ENCODE data around the gene SOX15.
"Not testable (repeated sequence)": the region's sequence is repeated elsewhere in the genome, so short reads cannot be mapped to it uniquely, and the experiment has no call there.

Gene SOX15

GRCh38 chr17:7625749-7626148 lies 35.9 kb upstream of the SOX15 start:
- DNase-seq; H3K18ac ChIP-seq (ENCODE audit: low read length); H2BK5ac ChIP-seq (ENCODE audit: low read length); H3K79me2 ChIP-seq (ENCODE audit: control insufficient read depth, insufficient read depth, low read length); H3K9ac ChIP-seq (ENCODE audit: low read length); H3K27me3 ChIP-seq (ENCODE audit: insufficient read depth, low read length, poor library complexity); H3K4me2 ChIP-seq (ENCODE audit: low read length); H3K27ac ChIP-seq (ENCODE audit: low read depth, low read length); H2AK5ac ChIP-seq (ENCODE audit: low read length); H3K79me1 ChIP-seq (ENCODE audit: low read length); H2BK15ac ChIP-seq (replicated peaks; ENCODE audit: low read depth); H3K4me3 ChIP-seq (ENCODE audit: low read length); H3K4me1 ChIP-seq (ENCODE audit: control insufficient read depth, low read depth, low read length); H3K56ac ChIP-seq (ENCODE audit: low read length); H3K36me3 ChIP-seq (ENCODE audit: control insufficient read depth, insufficient read depth, low read length); H2BK120ac ChIP-seq (ENCODE audit: low read depth, low read length); H3K23ac ChIP-seq (ENCODE audit: low read length); H4K5ac ChIP-seq (ENCODE audit: low read length); H4K8ac ChIP-seq (ENCODE audit: low read depth, low read length); H3K4ac ChIP-seq (ENCODE audit: low read depth, low read length): not testable (repeated sequence)
- WGBS (ENCODE audit: extremely low coverage, insufficient coverage, low lambda C conversion rate): no CpG with 5 or more reads among the region's 16 CpGs

DNA sequence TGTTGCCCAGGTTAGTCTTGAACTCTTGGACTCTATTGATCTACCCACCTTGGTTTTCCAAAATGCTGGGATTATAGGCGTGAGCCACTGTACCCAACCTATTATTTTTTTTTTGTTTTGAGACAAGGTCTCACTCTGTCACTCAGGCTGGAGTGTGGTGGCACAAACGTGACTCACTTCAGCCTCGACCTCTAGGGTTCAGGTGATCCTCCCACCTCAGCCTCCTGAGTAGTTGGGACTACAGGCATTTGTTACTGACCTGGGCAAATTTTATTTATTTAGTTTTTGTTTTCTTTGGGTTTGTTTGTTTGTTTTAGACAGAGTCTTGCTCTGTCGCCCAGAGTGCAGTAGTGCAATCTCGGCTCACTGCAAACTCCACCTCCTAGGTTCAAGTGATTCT lies 33.8 kb upstream of the SOX15 start:
- no peak overlapping the region for H3K4ac ChIP-seq (ENCODE audit: low read depth, low read length)
- no peak overlapping the region for H3K23ac ChIP-seq (ENCODE audit: low read length)
- peaks cover 4% of the 10 kb centered on the region for H3K4me1 ChIP-seq (ENCODE audit: control insufficient read depth, low read depth, low read length)
- H3K79me1 ChIP-seq (ENCODE audit: low read length): peaks cover 3% of the 10 kb centered on the region
- H3K4me3 ChIP-seq (ENCODE audit: low read length): no peak overlapping the region
- H3K9ac ChIP-seq (ENCODE audit: low read length): no peak overlapping the region
- no peak overlapping the region for H3K18ac ChIP-seq (ENCODE audit: low read length)
- H3K27me3 ChIP-seq (ENCODE audit: insufficient read depth, low read length, poor library complexity): no peaks in the 10 kb centered on the region
- no peak overlapping the region for H3K56ac ChIP-seq (ENCODE audit: low read length)
- H2BK120ac ChIP-seq (ENCODE audit: low read depth, low read length): no peak overlapping the region
- no peaks in the 10 kb centered on the region for H3K36me3 ChIP-seq (ENCODE audit: control insufficient read depth, insufficient read depth, low read length)
- H4K8ac ChIP-seq (ENCODE audit: low read depth, low read length): no peak overlapping the region
- DNase-seq: no peak
- no peak overlapping the region for H3K27ac ChIP-seq (ENCODE audit: low read depth, low read length)
- no peak overlapping the region for H2BK15ac ChIP-seq (replicated peaks; ENCODE audit: low read depth)
- H3K4me2 ChIP-seq (ENCODE audit: low read length): no peak overlapping the region
- H4K5ac ChIP-seq (ENCODE audit: low read length): no peak overlapping the region
- H2AK5ac ChIP-seq (ENCODE audit: low read length): no peak overlapping the region
- no peaks in the 10 kb centered on the region for H3K79me2 ChIP-seq (ENCODE audit: control insufficient read depth, insufficient read depth, low read length)
- H2BK5ac ChIP-seq (ENCODE audit: low read length): no peak overlapping the region
- WGBS (ENCODE audit: extremely low coverage, insufficient coverage, low lambda C conversion rate): no CpG with 5 or more reads among the region's 5 CpGs

GRCh38 chr17:7620835-7621234 lies 30.9 kb upstream of the SOX15 start:
- H3K27ac ChIP-seq (ENCODE audit: low read depth, low read length): no peak overlapping the region
- no peaks in the 10 kb centered on the region for H3K36me3 ChIP-seq (ENCODE audit: control insufficient read depth, insufficient read depth, low read length)
- no peak overlapping the region for H2BK5ac ChIP-seq (ENCODE audit: low read length)
- no peaks in the 10 kb centered on the region for H3K4me1 ChIP-seq (ENCODE audit: control insufficient read depth, low read depth, low read length)
- H3K18ac ChIP-seq (ENCODE audit: low read length): no peak overlapping the region
- H3K27me3 ChIP-seq (ENCODE audit: insufficient read depth, low read length, poor library complexity): no peaks in the 10 kb centered on the region
- H3K4ac ChIP-seq (ENCODE audit: low read depth, low read length): no peak overlapping the region
- no peak overlapping the region for H2BK15ac ChIP-seq (replicated peaks; ENCODE audit: low read depth)
- no peaks in the 10 kb centered on the region for H3K79me1 ChIP-seq (ENCODE audit: low read length)
- H4K5ac ChIP-seq (ENCODE audit: low read length): no peak overlapping the region
- no peak overlapping the region for H2AK5ac ChIP-seq (ENCODE audit: low read length)
- H3K9ac ChIP-seq (ENCODE audit: low read length): no peak overlapping the region
- no peak overlapping the region for H3K56ac ChIP-seq (ENCODE audit: low read length)
- no peaks in the 10 kb centered on the region for H3K79me2 ChIP-seq (ENCODE audit: control insufficient read depth, insufficient read depth, low read length)
- H3K23ac ChIP-seq (ENCODE audit: low read length): no peak overlapping the region
- no peak for DNase-seq
- H3K4me2 ChIP-seq (ENCODE audit: low read length): no peak overlapping the region
- WGBS (ENCODE audit: extremely low coverage, insufficient coverage, low lambda C conversion rate): no CpG with 5 or more reads among the region's 8 CpGs
- H4K8ac ChIP-seq (ENCODE audit: low read depth, low read length): no peak overlapping the region
- H2BK120ac ChIP-seq (ENCODE audit: low read depth, low read length): no peak overlapping the region
- no peak overlapping the region for H3K4me3 ChIP-seq (ENCODE audit: low read length)

GRCh38 chr17:7618608-7619007 lies 28.7 kb upstream of the SOX15 start:
- H3K79me2 ChIP-seq (ENCODE audit: control insufficient read depth, insufficient read depth, low read length): peaks cover 2% of the 10 kb centered on the region
- no peak overlapping the region for H3K4me2 ChIP-seq (ENCODE audit: low read length)
- H3K56ac ChIP-seq (ENCODE audit: low read length): no peak overlapping the region
- no peak overlapping the region for H3K18ac ChIP-seq (ENCODE audit: low read length)
- H4K5ac ChIP-seq (ENCODE audit: low read length): no peak overlapping the region
- H3K23ac ChIP-seq (ENCODE audit: low read length): no peak overlapping the region
- DNase-seq: no peak
- H3K27ac ChIP-seq (ENCODE audit: low read depth, low read length): no peak overlapping the region
- H3K79me1 ChIP-seq (ENCODE audit: low read length): peaks cover 4% of the 10 kb centered on the region
- H2BK15ac ChIP-seq (replicated peaks; ENCODE audit: low read depth): no peak overlapping the region
- no peaks in the 10 kb centered on the region for H3K36me3 ChIP-seq (ENCODE audit: control insufficient read depth, insufficient read depth, low read length)
- no peaks in the 10 kb centered on the region for H3K27me3 ChIP-seq (ENCODE audit: insufficient read depth, low read length, poor library complexity)
- no peak overlapping the region for H3K4me3 ChIP-seq (ENCODE audit: low read length)
- no peak overlapping the region for H2AK5ac ChIP-seq (ENCODE audit: low read length)
- peaks cover 3% of the 10 kb centered on the region for H3K4me1 ChIP-seq (ENCODE audit: control insufficient read depth, low read depth, low read length)
- H4K8ac ChIP-seq (ENCODE audit: low read depth, low read length): no peak overlapping the region
- H3K4ac ChIP-seq (ENCODE audit: low read depth, low read length): no peak overlapping the region
- H2BK5ac ChIP-seq (ENCODE audit: low read length): no peak overlapping the region
- H2BK120ac ChIP-seq (ENCODE audit: low read depth, low read length): no peak overlapping the region
- no CpG with 5 or more reads among the region's 5 CpGs for WGBS (ENCODE audit: extremely low coverage, insufficient coverage, low lambda C conversion rate)
- no peak overlapping the region for H3K9ac ChIP-seq (ENCODE audit: low read length)

GRCh38 chr17:7615265-7615747 lies 25.4 kb upstream of the SOX15 start:
- no peak overlapping the region for H3K23ac ChIP-seq (ENCODE audit: low read length)
- H2BK5ac ChIP-seq (ENCODE audit: low read length): no peak overlapping the region
- H3K4me2 ChIP-seq (ENCODE audit: low read length): no peak overlapping the region
- H3K56ac ChIP-seq (ENCODE audit: low read length): no peak overlapping the region
- peaks cover 13% of the 10 kb centered on the region for H3K79me2 ChIP-seq (ENCODE audit: control insufficient read depth, insufficient read depth, low read length)
- H3K27me3 ChIP-seq (ENCODE audit: insufficient read depth, low read length, poor library complexity): no peaks in the 10 kb centered on the region
- H3K36me3 ChIP-seq (ENCODE audit: control insufficient read depth, insufficient read depth, low read length): no peaks in the 10 kb centered on the region
- no peak overlapping the region for H2AK5ac ChIP-seq (ENCODE audit: low read length)
- H4K8ac ChIP-seq (ENCODE audit: low read depth, low read length): no peak overlapping the region
- H3K4me3 ChIP-seq (ENCODE audit: low read length): no peak overlapping the region
- H2BK120ac ChIP-seq (ENCODE audit: low read depth, low read length): no peak overlapping the region
- no peak overlapping the region for H3K9ac ChIP-seq (ENCODE audit: low read length)
- WGBS (ENCODE audit: extremely low coverage, insufficient coverage, low lambda C conversion rate): no CpG with 5 or more reads among the region's 28 CpGs
- no peak for DNase-seq
- H3K18ac ChIP-seq (ENCODE audit: low read length): no peak overlapping the region
- H3K4me1 ChIP-seq (ENCODE audit: control insufficient read depth, low read depth, low read length): peaks cover 11% of the 10 kb centered on the region
- H4K5ac ChIP-seq (ENCODE audit: low read length): no peak overlapping the region
- no peak overlapping the region for H2BK15ac ChIP-seq (replicated peaks; ENCODE audit: low read depth)
- H3K4ac ChIP-seq (ENCODE audit: low read depth, low read length): no peak overlapping the region
- H3K27ac ChIP-seq (ENCODE audit: low read depth, low read length): peak overlapping the region; percentile 60
- peaks cover 15% of the 10 kb centered on the region for H3K79me1 ChIP-seq (ENCODE audit: low read length)
